Effector memory CD4-positive, alpha-beta T cell (primary cell): ENCODE data around the gene ALG11.

Source experiments
- DNase-seq, 3 donors: peaks; one replicate each; pipeline ENCODE4 v3.0.0-alpha.2; 2020
- H3K27ac ChIP-seq: 2 replicates; pipeline ENCODE4 v1.7.0; 2013; ENCODE audit warnings: mild to moderate bottlenecking, low read length, moderate library complexity; ENCODE audit not compliant: insufficient read depth, poor library complexity, severe bottlenecking
- H3K27me3 ChIP-seq: replicated peaks from 2 replicates; pipeline ENCODE4 v1.7.0; 2013; ENCODE audit warnings: mild to moderate bottlenecking, low read length; ENCODE audit not compliant: insufficient read depth, control insufficient read depth, poor library complexity, severe bottlenecking
- H3K36me3 ChIP-seq: 2 replicates; pipeline ENCODE4 v1.7.0; 2013; ENCODE audit warnings: mild to moderate bottlenecking, low read length, moderate library complexity; ENCODE audit not compliant: control insufficient read depth, insufficient read depth
- H3K4me1 ChIP-seq: 2 replicates; pipeline ENCODE4 v1.7.0; 2013; ENCODE audit warnings: low read length, mild to moderate bottlenecking; ENCODE audit not compliant: control insufficient read depth, insufficient read depth, poor library complexity, severe bottlenecking
- H3K4me3 ChIP-seq: 2 replicates; pipeline ENCODE4 v1.7.0; 2013; ENCODE audit warnings: low read length, low read depth, mild to moderate bottlenecking; ENCODE audit not compliant: insufficient read depth, poor library complexity, severe bottlenecking
- H3K9me3 ChIP-seq: 2 replicates; pipeline ENCODE4 v1.7.0; 2013; ENCODE audit warnings: mild to moderate bottlenecking, low read length, moderate library complexity; ENCODE audit not compliant: control insufficient read depth

The ALG11 gene

DNA sequence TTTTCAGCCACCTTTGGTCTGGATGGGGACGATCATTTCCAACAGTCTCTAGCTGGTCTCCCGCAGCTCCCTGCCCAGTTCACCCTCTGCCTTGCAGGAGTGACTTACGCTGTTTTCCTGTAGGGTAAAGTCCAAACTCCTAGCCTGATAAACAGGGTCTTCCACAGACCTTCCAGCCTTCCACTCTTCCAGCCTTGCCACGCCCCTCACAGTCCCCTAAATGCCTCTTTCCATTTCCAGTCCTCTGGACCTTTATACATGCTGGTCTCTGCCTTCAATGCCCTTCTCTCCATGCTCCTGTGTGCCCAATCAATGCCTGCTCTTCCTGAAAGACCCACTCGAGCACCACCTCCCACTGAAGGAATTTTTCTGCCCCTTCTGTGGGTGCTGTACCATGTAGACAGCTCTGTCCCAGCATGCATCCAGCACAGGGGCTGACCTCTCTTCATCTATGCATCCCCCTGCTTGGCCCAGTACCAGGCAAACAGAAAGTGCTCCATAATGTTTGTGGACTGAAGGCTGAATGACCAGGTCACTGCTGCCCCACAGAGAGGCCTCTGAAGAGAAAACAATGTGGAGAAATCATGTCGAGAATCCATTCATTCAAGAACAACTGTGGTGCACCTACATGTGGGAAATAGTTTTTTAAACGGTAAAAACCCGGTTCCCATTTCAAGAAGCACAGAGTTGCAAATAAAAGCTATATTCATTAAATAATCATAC lies 5.5 kb upstream of the ALG11 start:
- no peak overlapping the region for H3K27ac ChIP-seq
- H3K4me3 ChIP-seq, result no peak overlapping the region
- no peak for DNase-seq
- H3K4me1 ChIP-seq, result peaks cover 5% of the 10 kb centered on the region
- no peaks in the 10 kb centered on the region for H3K27me3 ChIP-seq
- H3K36me3 ChIP-seq, result no peaks in the 10 kb centered on the region
- H3K9me3 ChIP-seq, result no peaks in the 10 kb centered on the region

DNA sequence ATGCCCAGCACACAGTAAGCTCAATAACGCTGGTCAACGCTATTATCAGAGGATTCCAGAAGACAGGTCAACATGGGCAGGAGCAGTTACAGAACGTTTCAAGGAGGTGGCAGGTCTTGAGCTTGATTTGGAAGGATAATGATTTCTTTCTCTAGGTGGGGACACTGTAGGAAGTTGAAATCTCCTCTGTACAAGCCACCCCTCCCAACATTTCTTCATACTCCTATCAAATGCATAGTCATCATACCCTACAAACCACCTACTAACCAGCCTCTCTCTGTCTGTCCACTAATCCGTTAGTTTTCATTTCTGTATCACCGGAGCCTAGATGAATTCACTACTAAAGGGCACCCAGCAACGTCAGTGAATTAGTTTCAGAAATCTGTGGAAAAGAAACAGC lies 2.3 kb upstream of the ALG11 start:
- no peak overlapping the region for H3K27ac ChIP-seq
- H3K36me3 ChIP-seq, result no peaks in the 10 kb centered on the region
- no peaks in the 10 kb centered on the region for H3K27me3 ChIP-seq
- peaks cover 11% of the 10 kb centered on the region for H3K4me1 ChIP-seq
- H3K9me3 ChIP-seq, result no peaks in the 10 kb centered on the region
- DNase-seq, result no peak
- no peak overlapping the region for H3K4me3 ChIP-seq

DNA sequence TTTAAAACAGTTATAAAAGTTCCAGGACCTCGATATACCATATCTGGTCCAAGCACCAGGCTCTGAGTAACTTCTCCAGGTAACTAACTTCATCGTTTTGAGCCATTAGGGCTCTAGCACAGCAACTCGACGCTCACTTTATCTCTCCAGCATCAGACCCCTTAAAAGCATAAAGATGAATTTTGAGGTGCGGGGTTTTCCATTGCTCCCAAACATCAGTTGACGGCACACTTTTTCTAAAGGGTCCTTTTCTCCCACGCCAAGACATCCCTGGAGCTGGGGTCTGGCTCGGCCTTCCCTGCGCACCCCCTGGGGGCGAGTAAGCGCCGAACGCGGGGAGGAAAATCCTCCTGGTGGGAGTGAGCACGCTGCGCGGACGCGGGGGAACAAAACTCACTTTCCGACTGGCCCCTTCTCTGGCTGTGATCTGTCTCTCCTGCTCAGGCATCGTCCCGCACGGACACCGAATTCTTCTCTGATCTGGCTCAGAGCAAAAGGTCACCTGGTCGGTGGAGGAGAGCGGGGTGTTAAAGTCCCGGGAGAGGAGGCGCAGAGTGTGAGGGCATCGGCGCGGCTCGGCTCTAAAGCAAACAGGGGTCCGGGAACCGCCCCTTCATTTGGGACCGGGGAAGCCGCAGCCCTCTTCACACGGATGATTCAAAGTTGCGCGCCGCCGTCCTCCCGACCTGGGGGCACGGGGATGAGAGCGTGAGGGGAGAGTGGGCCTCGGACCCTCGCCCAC lies 1.1 kb upstream of the ALG11 start, which contains the start of gene ATP7B:
Gene ATP7B, minus strand, starts transcription at position 561 of the 742 bp plus-strand sequence. Its CDS starts 113 bp downstream, at position 448.
- H3K27me3 ChIP-seq, result no peaks in the 10 kb centered on the region

DNA sequence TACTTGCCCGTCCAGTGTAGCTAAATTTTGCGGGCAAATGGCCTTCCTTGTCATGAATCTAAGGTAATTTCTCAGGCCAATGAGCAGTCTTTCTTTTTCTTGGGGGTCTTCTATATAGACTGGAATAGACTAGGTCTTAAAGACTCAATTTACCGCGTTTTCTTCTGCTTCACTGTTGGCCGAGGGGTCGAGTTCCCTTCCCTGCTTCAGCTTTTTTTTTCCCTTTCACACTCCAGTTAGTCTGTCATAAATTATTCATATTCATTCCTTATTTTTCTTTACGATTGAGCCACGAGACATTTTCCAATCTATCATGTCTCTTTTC lies 276 bp downstream of the ALG11 start:
- H3K36me3 ChIP-seq, result peaks cover 4% of the 10 kb centered on the region
- no peaks in the 10 kb centered on the region for H3K9me3 ChIP-seq
- no peak for DNase-seq
- H3K27me3 ChIP-seq, result no peaks in the 10 kb centered on the region
- peak overlapping the region; percentile 75 for H3K27ac ChIP-seq
- H3K4me3 ChIP-seq, result peak overlapping the region; percentile 94
- peaks cover 11% of the 10 kb centered on the region for H3K4me1 ChIP-seq

More for the DNA sequence above, 1.1 kb upstream of the ALG11 start, which contains the start of gene ATP7B:
- H3K4me1 ChIP-seq, result peaks cover 11% of the 10 kb centered on the region
- H3K9me3 ChIP-seq, result no peaks in the 10 kb centered on the region
- H3K27ac ChIP-seq, result peak within 1 kb of the TSS; percentile 75
- H3K4me3 ChIP-seq, result peak within 1 kb of the TSS; percentile 94
- no peaks in the 10 kb centered on the region for H3K36me3 ChIP-seq
- DNase-seq, result peak in 1 of 3 donors; percentile 1

DNA sequence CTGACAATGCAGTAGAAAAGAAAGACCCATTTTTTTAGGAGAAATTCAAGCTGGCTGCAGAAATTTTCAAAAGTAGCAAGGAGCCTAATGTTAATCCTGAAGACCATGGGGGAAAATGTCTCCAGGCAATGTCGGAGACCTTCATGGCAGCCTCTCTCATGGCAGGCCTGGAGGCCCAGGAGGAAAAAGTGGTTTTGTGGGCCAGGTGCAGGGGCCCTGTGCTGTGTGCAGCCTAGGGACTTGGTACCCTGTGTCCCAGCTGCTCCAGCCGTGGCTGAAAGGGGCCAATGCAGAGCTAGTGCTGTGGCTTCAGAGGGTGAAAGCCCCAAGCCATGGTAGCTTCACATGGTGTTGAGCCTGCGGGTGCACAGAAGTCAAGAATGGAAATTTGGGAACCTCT lies 4.1 kb downstream of the ALG11 start:
- Histone ChIP-seq H3K4me3 (no peak overlapping the region), H3K36me3 (peaks cover 25% of the 10 kb centered on the region), H3K27ac (no peak overlapping the region), H3K4me1 (peaks cover 5% of the 10 kb centered on the region), H3K27me3 (no peaks in the 10 kb centered on the region), H3K9me3 (no peaks in the 10 kb centered on the region)
- no peak for DNase-seq

DNA sequence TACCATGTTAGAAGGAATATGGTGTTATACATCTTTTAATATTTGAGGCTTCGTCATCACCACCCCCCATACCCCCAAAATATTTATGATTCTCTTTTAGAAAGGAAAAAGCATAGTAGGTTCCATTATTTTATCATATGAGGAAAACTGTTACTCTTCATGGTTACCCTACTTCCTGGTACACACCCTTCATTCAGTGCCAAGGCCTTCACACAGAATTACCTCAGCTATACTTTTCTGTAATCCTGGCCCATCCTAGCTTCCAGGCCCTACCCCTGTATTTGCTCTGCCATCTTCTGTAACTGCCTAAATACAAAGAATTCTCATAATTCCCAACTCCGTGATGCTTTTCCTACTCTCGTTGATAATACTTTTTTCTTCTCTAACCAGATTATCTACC lies 8.0 kb downstream of the ALG11 start:
- Histone ChIP-seq H3K36me3 (peaks cover 37% of the 10 kb centered on the region), H3K4me1 (no peaks in the 10 kb centered on the region), H3K27me3 (no peaks in the 10 kb centered on the region), H3K4me3 (no peak overlapping the region), H3K27ac (no peak overlapping the region), H3K9me3 (no peaks in the 10 kb centered on the region)
- no peak for DNase-seq

DNA sequence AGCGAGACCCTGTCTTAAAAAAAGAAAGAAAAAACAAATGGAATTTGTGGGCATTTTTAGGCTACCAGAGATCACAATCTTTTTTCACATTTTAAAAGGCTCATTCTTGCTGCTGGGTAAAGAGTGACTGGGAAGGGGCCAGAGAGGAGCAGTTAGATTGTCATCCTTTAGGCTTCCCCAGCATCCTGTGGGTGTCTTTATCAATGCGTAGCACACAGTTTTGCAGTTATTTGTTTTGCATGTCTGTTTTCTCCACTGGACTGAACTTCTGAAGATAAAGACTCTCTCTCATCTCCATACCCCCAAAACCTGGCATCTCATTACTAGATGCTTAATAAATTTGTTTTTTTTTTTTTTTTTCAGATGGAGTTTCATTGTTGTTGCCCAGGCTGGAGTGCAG lies 10.2 kb downstream of the ALG11 start:
- no peaks in the 10 kb centered on the region for H3K4me1 ChIP-seq
- no peak for DNase-seq
- H3K27me3 ChIP-seq, result no peaks in the 10 kb centered on the region
- H3K4me3 ChIP-seq, result no peak overlapping the region
- H3K27ac ChIP-seq, result no peak overlapping the region
- peaks cover 41% of the 10 kb centered on the region for H3K36me3 ChIP-seq
- H3K9me3 ChIP-seq, result no peaks in the 10 kb centered on the region

DNA sequence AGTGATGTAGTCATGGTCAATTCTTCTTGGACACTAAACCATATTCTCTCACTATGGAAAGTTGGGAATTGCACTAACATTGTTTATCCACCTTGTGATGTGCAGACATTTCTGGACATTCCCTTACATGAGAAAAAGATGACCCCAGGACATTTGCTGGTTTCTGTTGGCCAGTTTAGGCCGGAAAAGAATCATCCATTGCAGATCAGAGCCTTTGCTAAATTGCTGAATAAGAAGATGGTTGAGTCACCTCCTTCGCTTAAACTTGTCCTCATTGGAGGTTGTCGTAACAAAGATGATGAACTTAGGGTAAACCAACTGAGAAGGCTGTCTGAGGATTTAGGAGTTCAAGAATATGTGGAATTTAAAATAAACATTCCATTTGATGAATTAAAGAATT lies 12.3 kb downstream of the ALG11 start, which contains the start of gene UTP14C:
Gene UTP14C, plus strand, starts transcription at position 211 of the 400 bp plus-strand sequence. CDS start 4,114 bp downstream, outside the sequence.
- Histone ChIP-seq H3K27me3 (no peaks in the 10 kb centered on the region), H3K9me3 (no peaks in the 10 kb centered on the region), H3K4me3 (no peak within 1 kb of the TSS), H3K36me3 (peaks cover 39% of the 10 kb centered on the region), H3K27ac (no peak within 1 kb of the TSS), H3K4me1 (no peaks in the 10 kb centered on the region)
- DNase-seq, result no peak

DNA sequence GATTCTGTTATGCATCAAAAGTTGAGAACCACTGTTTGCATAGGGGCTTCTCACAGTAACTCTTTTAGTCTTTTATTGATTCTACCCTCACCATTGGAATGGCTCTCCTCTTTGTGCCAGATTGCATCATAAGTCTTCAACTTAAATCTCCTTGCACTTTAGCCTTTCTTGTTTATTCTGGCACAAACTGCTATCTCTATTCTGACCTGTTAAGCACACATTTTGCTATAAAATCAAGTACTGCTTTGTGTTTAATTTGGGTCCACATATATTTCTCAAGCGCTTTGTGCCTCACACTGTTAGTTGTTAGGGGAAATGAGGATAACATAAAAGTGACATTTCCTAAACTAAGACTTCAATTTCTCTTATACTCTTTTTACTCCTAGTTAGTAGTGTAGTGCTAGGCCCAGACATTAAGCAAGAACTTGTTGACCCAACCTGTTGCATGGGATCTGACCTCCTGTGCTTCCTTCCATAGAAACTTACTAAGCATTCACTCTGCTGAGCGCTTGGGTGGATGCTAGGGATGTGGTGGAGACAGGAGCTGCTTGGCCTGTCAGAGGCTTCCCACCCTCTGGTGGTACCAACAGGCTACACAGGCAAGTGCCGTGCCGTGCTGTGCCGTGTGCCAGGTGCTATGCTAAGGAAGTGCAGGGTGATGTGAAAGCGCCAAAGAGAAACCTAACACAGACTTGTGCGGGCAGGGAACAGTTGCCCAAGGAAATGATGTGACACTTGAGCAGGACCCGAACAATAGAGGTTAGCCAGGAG lies 13.5 kb downstream of the ALG11 start:
- Histone ChIP-seq H3K36me3 (peaks cover 27% of the 10 kb centered on the region), H3K4me3 (no peak overlapping the region), H3K9me3 (no peaks in the 10 kb centered on the region), H3K4me1 (no peaks in the 10 kb centered on the region), H3K27ac (no peak overlapping the region), H3K27me3 (no peaks in the 10 kb centered on the region)
- DNase-seq, result no peak
